Duodenal mucosa (tissue), 2 donors: ENCODE results near the gene CUL9.
"Not testable (repeated sequence)": the region's sequence is repeated elsewhere in the genome, so short reads cannot be mapped to it uniquely, and the experiment has no call there.

ENCODE experiments used
- H3K27ac ChIP-seq: one replicate; pipeline ENCODE4 v1.7.0; 2013; ENCODE audit warnings: low read depth, low read length
- H3K27me3 ChIP-seq, 2 donors: one replicate each; pipeline ENCODE4 v1.7.0; 2013; ENCODE audit warnings: low read length in 2 of 2, control low read depth in 1 of 2; ENCODE audit not compliant: insufficient read depth in 2 of 2, control insufficient read depth in 1 of 2
- H3K36me3 ChIP-seq, 2 donors: one replicate each; pipeline ENCODE4 v1.7.0; 2013; ENCODE audit warnings: low read length in 2 of 2, control low read depth in 1 of 2; ENCODE audit not compliant: insufficient read depth in 2 of 2, control insufficient read depth in 1 of 2
- H3K4me1 ChIP-seq, 2 donors: one replicate each; pipeline ENCODE4 v1.7.0; 2013; ENCODE audit warnings: low read length in 2 of 2, control low read depth in 1 of 2; ENCODE audit not compliant: insufficient read depth in 2 of 2, control insufficient read depth in 1 of 2
- H3K4me3 ChIP-seq, 2 donors: one replicate each; pipeline ENCODE4 v1.7.0; 2013; ENCODE audit warnings: low read length in 2 of 2, low read depth in 1 of 2
- H3K9ac ChIP-seq, 2 donors: one replicate each; pipeline ENCODE4 v1.7.0; 2013; ENCODE audit warnings: low read length in 2 of 2, low read depth in 1 of 2
- H3K9me3 ChIP-seq, 2 donors: one replicate each; pipeline ENCODE4 v1.7.0; 2013; ENCODE audit warnings: low read length in 2 of 2, control low read depth in 1 of 2; ENCODE audit not compliant: control insufficient read depth in 1 of 2

The CUL9 gene

GRCh38 chr6:43181942-43182860, at the start of gene CUL9:
Gene CUL9, plus strand, starts transcription at chr6:43182196. Its CDS starts 2,115 bp downstream, at chr6:43184311.
- peak within 1 kb of the TSS; percentile 92 for H3K4me3 ChIP-seq
- no peaks in the 10 kb centered on the region for H3K27me3 ChIP-seq
- peak within 1 kb of the TSS; percentile 61 to 72 for H3K9ac ChIP-seq
- peaks cover 25 to 47% of the 10 kb centered on the region in 2 donors for H3K36me3 ChIP-seq
- H3K4me1 ChIP-seq = peaks cover 17 to 18% of the 10 kb centered on the region in 2 donors
- H3K9me3 ChIP-seq = no peaks in the 10 kb centered on the region
- H3K27ac ChIP-seq = peak within 1 kb of the TSS; percentile 22

GRCh38 chr6:43138267-43138666, 43.7 kb upstream of the CUL9 start:
- Histone ChIP-seq H3K36me3 (no peaks in the 10 kb centered on the region), H3K9ac (no peak overlapping the region), H3K9me3 (no peaks in the 10 kb centered on the region)

GRCh38 chr6:43139973-43140372, 42.0 kb upstream of the CUL9 start:
- H3K36me3 ChIP-seq, H3K27me3 ChIP-seq, H3K9ac ChIP-seq, H3K4me3 ChIP-seq, H3K9me3 ChIP-seq, H3K27ac ChIP-seq, H3K4me1 ChIP-seq: not testable (repeated sequence)

More at GRCh38 chr6:43138267-43138666, 43.7 kb upstream of the CUL9 start:
- Histone ChIP-seq H3K27ac (no peak overlapping the region), H3K4me1 (peaks cover 1% of the 10 kb centered on the region in 2 donors), H3K27me3 (no peaks in the 10 kb centered on the region), H3K4me3 (no peak overlapping the region)

- Histone ChIP-seq H3K27me3 (no peaks in the 10 kb centered on the region), H3K9ac (no peak overlapping the region), H3K36me3 (no peaks in the 10 kb centered on the region), H3K4me3 (no peak overlapping the region), H3K9me3 (no peaks in the 10 kb centered on the region), H3K4me1 (peaks cover 8 to 9% of the 10 kb centered on the region in 2 donors), H3K27ac (no peak overlapping the region)
Measured at GRCh38 chr6:43141644-43142043, 40.4 kb upstream of the CUL9 start.

- Histone ChIP-seq H3K4me3 (no peak overlapping the region), H3K9ac (no peak overlapping the region), H3K27me3 (no peaks in the 10 kb centered on the region), H3K9me3 (no peaks in the 10 kb centered on the region), H3K4me1 (peaks cover 8 to 9% of the 10 kb centered on the region in 2 donors), H3K27ac (no peak overlapping the region), H3K36me3 (no peaks in the 10 kb centered on the region)
Measured at GRCh38 chr6:43142101-43142500, 39.9 kb upstream of the CUL9 start.

- H3K9me3 ChIP-seq = no peaks in the 10 kb centered on the region
- H3K4me3 ChIP-seq = peak overlapping the region in 1 of 2 donors; percentile 2
- no peaks in the 10 kb centered on the region for H3K36me3 ChIP-seq
- no peaks in the 10 kb centered on the region for H3K27me3 ChIP-seq
- no peak overlapping the region for H3K9ac ChIP-seq
- peaks cover 8 to 9% of the 10 kb centered on the region in 2 donors for H3K4me1 ChIP-seq
- no peak overlapping the region for H3K27ac ChIP-seq
Measured at GRCh38 chr6:43143235-43144128, 38.5 kb upstream of the CUL9 start.

- H3K27ac ChIP-seq = no peak overlapping the region
- H3K9me3 ChIP-seq = no peaks in the 10 kb centered on the region
- H3K9ac ChIP-seq = no peak overlapping the region
- H3K4me1 ChIP-seq = peaks cover 8 to 9% of the 10 kb centered on the region in 2 donors
- H3K4me3 ChIP-seq = no peak overlapping the region
- no peaks in the 10 kb centered on the region for H3K36me3 ChIP-seq
- no peaks in the 10 kb centered on the region for H3K27me3 ChIP-seq
Measured at GRCh38 chr6:43144879-43145278, 37.1 kb upstream of the CUL9 start.

- Histone ChIP-seq H3K27me3 (no peaks in the 10 kb centered on the region), H3K9me3 (no peaks in the 10 kb centered on the region), H3K36me3 (no peaks in the 10 kb centered on the region), H3K4me1 (peaks cover 8 to 9% of the 10 kb centered on the region in 2 donors), H3K9ac (no peak overlapping the region), H3K27ac (no peak overlapping the region), H3K4me3 (no peak overlapping the region)
Measured at GRCh38 chr6:43146261-43146660, 35.7 kb upstream of the CUL9 start.

- Histone ChIP-seq H3K9ac (no peak overlapping the region), H3K4me3 (no peak overlapping the region)
Measured at GRCh38 chr6:43146709-43147688, 35.0 kb upstream of the CUL9 start.

More at GRCh38 chr6:43146709-43147688, 35.0 kb upstream of the CUL9 start:
- Histone ChIP-seq H3K27me3 (no peaks in the 10 kb centered on the region), H3K27ac (no peak overlapping the region), H3K9me3 (no peaks in the 10 kb centered on the region), H3K4me1 (peaks cover 8 to 9% of the 10 kb centered on the region in 2 donors), H3K36me3 (no peaks in the 10 kb centered on the region)
